CD8-positive, alpha-beta memory T cell (primary cell): ENCODE measurements around the gene TAS2R38. TPM values are rescaled to one million over a fixed set of nuclear protein-coding genes. Genes with fewer than 3 reads are reported as not detected.

Experiments
- CTCF ChIA-PET: fragments of 350-600 bp; sonication (Branson Sonifier 250); formaldehyde crosslinking; loops from one replicate; lab custom pipeline; 2021; ENCODE audit warnings: antibody characterized with exemption; lab: Charles Lee
- POLR2A ChIA-PET: fragments of 350-600 bp; sonication (Branson Sonifier 250); formaldehyde crosslinking; loops from one replicate; lab custom pipeline; 2021; ENCODE audit warnings: antibody characterized with exemption; lab: Charles Lee
- DNase-seq, 5 donors: peaks; one replicate each; pipeline versions ENCODE4 v3.0.0 to v3.0.0-alpha.2; 2020 to 2022; ENCODE audit warnings: mixed read lengths in 1 of 5
- H3K27ac ChIP-seq: one replicate; pipeline ENCODE4 v1.7.0; 2013; ENCODE audit warnings: low read depth, mild to moderate bottlenecking, low read length, moderate library complexity
- H3K27me3 ChIP-seq: 2 replicates; pipeline ENCODE4 v1.7.0; 2013; ENCODE audit warnings: low read length, mild to moderate bottlenecking; ENCODE audit not compliant: insufficient read depth, poor library complexity, severe bottlenecking
- H3K36me3 ChIP-seq: 2 replicates; pipeline ENCODE4 v1.7.0; 2013; ENCODE audit warnings: mild to moderate bottlenecking, low read length, moderate library complexity; ENCODE audit not compliant: insufficient read depth
- H3K4me1 ChIP-seq: 2 replicates; pipeline ENCODE4 v1.7.0; 2013; ENCODE audit warnings: mild to moderate bottlenecking, low read length, moderate library complexity; ENCODE audit not compliant: insufficient read depth
- H3K4me3 ChIP-seq: 2 replicates; pipeline ENCODE4 v1.7.0; 2013; ENCODE audit warnings: mild to moderate bottlenecking, low read length
- H3K9me3 ChIP-seq: 2 replicates; pipeline ENCODE4 v1.7.0; 2013; ENCODE audit warnings: mild to moderate bottlenecking, low read length
- H3K27ac Mint-ChIP-seq, 8 donors: one replicate each; pipeline ENCODE4 v1.8.0; 2020 to 2021; ENCODE audit warnings: mixed read lengths in 8 of 8, mild to moderate bottlenecking in 6 of 8, inconsistent platforms in 3 of 8, moderate library complexity in 3 of 8
- H3K27me3 Mint-ChIP-seq, 2 donors: one replicate each; pipeline ENCODE4 v1.8.0; 2020 to 2021; ENCODE audit warnings: mixed read lengths in 2 of 2, mild to moderate bottlenecking in 1 of 2, moderate library complexity in 1 of 2
- H3K36me3 Mint-ChIP-seq, 3 donors: one replicate each; pipeline ENCODE4 v1.8.0; 2020 to 2021; ENCODE audit warnings: mixed read lengths in 3 of 3, inconsistent platforms in 1 of 3, mild to moderate bottlenecking in 1 of 3
- H3K4me1 Mint-ChIP-seq, 3 donors: one replicate each; pipeline ENCODE4 v1.8.0; 2020 to 2021; ENCODE audit warnings: mixed read lengths in 3 of 3, inconsistent platforms in 1 of 3, mild to moderate bottlenecking in 1 of 3
- H3K4me3 Mint-ChIP-seq, 7 donors: one replicate each; pipeline ENCODE4 v1.8.0; 2020 to 2021; ENCODE audit warnings: mixed read lengths in 7 of 7, mild to moderate bottlenecking in 6 of 7, moderate library complexity in 4 of 7, inconsistent platforms in 2 of 7
- H3K9me3 Mint-ChIP-seq, 5 donors: one replicate each; pipeline ENCODE4 v1.8.0; 2020 to 2022; ENCODE audit warnings: mixed read lengths in 5 of 5, mild to moderate bottlenecking in 3 of 5, moderate library complexity in 2 of 5, inconsistent platforms in 1 of 5
- polyA plus RNA-seq: library from polyadenylated mRNA; unstranded; fragments of 300-500 nt; fragmentation: Illumina TruSeq; gene quantifications from one replicate; pipeline ENCODE4 v1.2.3, GENCODE V29; 2021
- total RNA-seq, 2 experiments: library from RNA; stranded (reverse); gene quantifications; one replicate each; pipeline ENCODE4 v1.2.3, GENCODE V29; 2021

TAS2R38 gene
- total and polyA plus RNA-seq, 3 experiments from 2014 or later: not detected

DNA sequence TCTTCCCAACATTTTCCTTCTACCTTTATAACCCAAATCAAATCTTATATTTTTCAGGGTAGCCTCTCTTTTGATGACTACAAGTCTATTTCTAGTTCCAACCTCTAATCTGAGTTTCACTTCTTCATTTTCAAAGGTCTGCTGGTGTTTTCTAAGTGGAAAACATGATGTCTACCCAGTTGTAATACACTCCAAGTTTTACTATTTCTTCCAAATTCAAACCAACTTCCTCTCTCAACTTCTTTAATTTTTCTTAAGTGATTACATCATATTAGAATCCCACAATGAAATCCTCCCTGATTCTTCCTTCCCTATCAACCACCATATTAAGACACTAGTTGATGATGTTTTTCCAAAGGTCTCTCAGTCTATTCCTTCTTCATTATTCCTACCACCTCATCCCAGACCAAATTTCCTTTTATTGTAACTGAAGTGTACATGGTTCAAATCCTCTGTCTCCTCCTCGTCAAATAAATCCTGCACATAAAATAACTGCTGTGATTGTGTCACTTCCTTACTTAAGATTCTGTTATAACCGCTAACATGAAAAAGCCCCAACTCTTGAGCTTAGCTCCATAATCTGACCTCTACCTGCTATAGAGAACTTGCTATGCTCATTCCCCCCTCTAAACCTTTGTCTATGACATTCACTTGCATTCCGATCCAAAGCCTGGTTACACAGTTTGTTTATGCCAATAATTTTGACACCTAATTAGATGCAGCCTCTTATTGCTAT, 12.7 kb downstream of the TAS2R38 start:
- Histone ChIP-seq H3K4me3 (no peak overlapping the region), H3K27me3 (no peaks in the 10 kb centered on the region), H3K27ac (no peak overlapping the region), H3K4me1 (no peaks in the 10 kb centered on the region), H3K36me3 (no peaks in the 10 kb centered on the region), H3K9me3 (no peaks in the 10 kb centered on the region)
- Mint-ChIP-seq H3K27me3 (peaks cover under 1 to 7% of the 10 kb centered on the region in 2 donors), H3K36me3 (no peaks in the 10 kb centered on the region), H3K9me3 (peaks cover 0 to 5% (median 0%) of the 10 kb centered on the region in 5 donors), H3K27ac (no peak overlapping the region), H3K4me3 (no peak overlapping the region), H3K4me1 (no peaks in the 10 kb centered on the region)
- no peak for DNase-seq
- ChIA-PET POLR2A (no interaction called here), CTCF (no interaction called here)

GRCh38 chr7:141956084-141956483, 17.5 kb downstream of the TAS2R38 start:
- no peaks in the 10 kb centered on the region for H3K4me1 Mint-ChIP-seq
- ChIA-PET CTCF (no interaction called here), POLR2A (no interaction called here)
- no peak for DNase-seq
- Histone ChIP-seq H3K9me3 (no peaks in the 10 kb centered on the region), H3K36me3 (no peaks in the 10 kb centered on the region), H3K4me1 (no peaks in the 10 kb centered on the region), H3K27ac (no peak overlapping the region), H3K4me3 (no peak overlapping the region), H3K27me3 (no peaks in the 10 kb centered on the region)
- H3K27ac Mint-ChIP-seq: no peak overlapping the region
- H3K27me3 Mint-ChIP-seq: peaks cover 4 to 8% of the 10 kb centered on the region in 2 donors
- no peaks in the 10 kb centered on the region for H3K36me3 Mint-ChIP-seq
- H3K4me3 Mint-ChIP-seq: no peak overlapping the region
- peaks cover 0 to under 1% (median 0%) of the 10 kb centered on the region in 5 donors for H3K9me3 Mint-ChIP-seq

DNA sequence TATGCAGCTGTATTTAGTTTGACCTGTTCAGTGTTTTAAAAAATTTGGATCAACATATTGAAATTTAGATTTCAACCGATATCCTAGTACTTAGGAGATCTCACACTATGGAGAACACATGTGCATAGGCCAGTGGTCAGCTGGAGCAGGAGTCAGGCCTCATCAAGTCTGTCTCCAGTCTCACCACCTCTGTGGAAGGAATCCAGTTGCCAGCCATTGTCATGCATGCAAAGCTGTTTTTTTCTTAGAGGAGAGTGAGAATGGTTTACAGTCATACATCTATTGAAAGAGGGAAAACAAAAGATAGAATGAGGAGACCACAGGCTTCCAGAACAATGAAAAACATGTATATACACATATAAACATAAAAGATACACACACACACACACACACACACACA, 19.2 kb downstream of the TAS2R38 start:
- Histone ChIP-seq H3K9me3 (no peaks in the 10 kb centered on the region), H3K36me3 (no peaks in the 10 kb centered on the region), H3K27me3 (no peaks in the 10 kb centered on the region), H3K4me3 (no peak overlapping the region), H3K27ac (no peak overlapping the region), H3K4me1 (no peaks in the 10 kb centered on the region)
- ChIA-PET POLR2A (no interaction called here), CTCF (no interaction called here)
- Mint-ChIP-seq H3K27ac (no peak overlapping the region), H3K27me3 (peaks cover 8 to 10% of the 10 kb centered on the region in 2 donors), H3K9me3 (peaks cover 0 to 3% (median 0%) of the 10 kb centered on the region in 5 donors), H3K4me1 (no peaks in the 10 kb centered on the region), H3K4me3 (no peak overlapping the region), H3K36me3 (no peaks in the 10 kb centered on the region)
- DNase-seq: no peak

GRCh38 chr7:141952461-141952860, 21.1 kb downstream of the TAS2R38 start:
- Histone ChIP-seq H3K4me3 (no peak overlapping the region), H3K27me3 (no peaks in the 10 kb centered on the region), H3K36me3 (no peaks in the 10 kb centered on the region), H3K4me1 (no peaks in the 10 kb centered on the region), H3K27ac (no peak overlapping the region), H3K9me3 (no peaks in the 10 kb centered on the region)
- peaks cover 8 to 10% of the 10 kb centered on the region in 2 donors for H3K27me3 Mint-ChIP-seq
- no peak for DNase-seq
- peaks cover 0 to 3% (median 0%) of the 10 kb centered on the region in 5 donors for H3K9me3 Mint-ChIP-seq
- CTCF ChIA-PET: no interaction called here
- H3K27ac Mint-ChIP-seq: no peak overlapping the region
- POLR2A ChIA-PET: no interaction called here
- H3K36me3 Mint-ChIP-seq: no peaks in the 10 kb centered on the region
- no peaks in the 10 kb centered on the region for H3K4me1 Mint-ChIP-seq
- H3K4me3 Mint-ChIP-seq: no peak overlapping the region

DNA sequence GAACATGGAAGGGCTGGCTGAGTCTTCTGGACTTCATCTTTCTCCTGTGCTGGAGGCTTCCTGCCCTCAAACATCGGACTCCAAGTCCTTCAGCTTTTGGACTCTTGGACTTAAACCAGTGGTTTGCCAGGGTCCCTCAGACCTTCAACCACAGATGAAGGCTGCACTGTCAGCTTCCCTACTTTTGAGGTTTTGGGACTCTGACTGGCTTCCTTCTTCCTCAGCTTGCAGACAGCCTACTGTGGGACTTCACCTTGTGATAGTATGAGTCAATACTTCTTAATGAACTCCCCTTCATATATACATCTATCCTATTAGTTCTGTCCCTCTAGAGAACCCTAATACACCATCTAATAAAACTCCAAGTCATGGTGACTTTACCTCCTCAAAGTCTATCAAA, 22.8 kb downstream of the TAS2R38 start:
- Mint-ChIP-seq H3K9me3 (peaks cover 0 to 3% (median 0%) of the 10 kb centered on the region in 5 donors), H3K36me3 (no peaks in the 10 kb centered on the region), H3K27me3 (peaks cover 8 to 10% of the 10 kb centered on the region in 2 donors), H3K4me3 (no peak overlapping the region), H3K27ac (no peak overlapping the region), H3K4me1 (no peaks in the 10 kb centered on the region)
- Histone ChIP-seq H3K9me3 (no peaks in the 10 kb centered on the region), H3K27me3 (no peaks in the 10 kb centered on the region), H3K27ac (no peak overlapping the region), H3K4me3 (no peak overlapping the region), H3K36me3 (no peaks in the 10 kb centered on the region), H3K4me1 (no peaks in the 10 kb centered on the region)
- ChIA-PET CTCF (no interaction called here), POLR2A (no interaction called here)
- DNase-seq: no peak

DNA sequence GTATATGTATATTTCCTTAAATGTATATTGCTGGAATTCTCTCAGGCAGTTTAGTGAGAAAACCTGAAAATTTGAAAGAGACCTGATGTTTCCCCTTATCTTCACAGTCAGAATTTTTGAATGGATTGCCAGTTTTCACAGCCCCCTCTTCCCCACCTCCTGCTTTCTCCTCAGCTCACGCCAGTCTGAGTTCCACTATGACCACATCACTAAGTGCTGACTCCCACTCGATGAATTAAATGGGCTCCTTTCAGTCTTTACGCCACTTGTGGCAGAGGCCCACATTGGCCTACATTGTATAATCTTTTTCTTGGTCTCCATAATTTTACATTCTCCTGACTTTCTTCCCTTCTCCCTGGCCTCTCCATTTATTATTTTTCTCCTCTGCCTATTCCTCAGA, 23.7 kb downstream of the TAS2R38 start:
- H3K4me3 Mint-ChIP-seq: no peak overlapping the region
- no peaks in the 10 kb centered on the region for H3K4me1 Mint-ChIP-seq
- H3K27me3 Mint-ChIP-seq: peaks cover 8 to 10% of the 10 kb centered on the region in 2 donors
- Histone ChIP-seq H3K4me1 (no peaks in the 10 kb centered on the region), H3K9me3 (no peaks in the 10 kb centered on the region), H3K4me3 (no peak overlapping the region), H3K36me3 (no peaks in the 10 kb centered on the region), H3K27me3 (no peaks in the 10 kb centered on the region), H3K27ac (no peak overlapping the region)
- H3K27ac Mint-ChIP-seq: no peak overlapping the region
- no peak for DNase-seq
- H3K36me3 Mint-ChIP-seq: no peaks in the 10 kb centered on the region
- POLR2A ChIA-PET: no interaction called here
- H3K9me3 Mint-ChIP-seq: peaks cover 0 to 3% (median 0%) of the 10 kb centered on the region in 5 donors
- CTCF ChIA-PET: no interaction called here

DNA sequence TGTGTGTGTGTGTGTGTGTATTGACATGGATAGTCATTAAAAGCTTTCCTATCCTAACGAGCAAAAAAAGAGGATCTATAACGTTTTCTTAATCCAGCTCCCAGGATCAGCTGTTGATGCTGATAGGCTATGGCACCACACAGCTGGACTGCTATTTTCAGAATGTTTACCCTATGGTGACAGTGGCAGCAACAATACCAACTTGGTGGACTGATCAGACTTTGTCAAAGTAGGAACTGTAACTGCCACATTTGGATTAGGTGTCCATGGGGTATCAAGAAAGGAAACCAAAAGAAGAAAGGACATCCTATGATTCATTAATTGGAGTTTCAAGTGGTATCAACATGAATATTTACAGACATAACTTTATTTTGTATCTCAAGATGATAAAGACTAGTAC, 24.1 kb downstream of the TAS2R38 start:
- Histone ChIP-seq H3K27me3 (no peaks in the 10 kb centered on the region), H3K27ac (no peak overlapping the region), H3K9me3 (no peaks in the 10 kb centered on the region), H3K4me3 (no peak overlapping the region), H3K4me1 (no peaks in the 10 kb centered on the region), H3K36me3 (no peaks in the 10 kb centered on the region)
- Mint-ChIP-seq H3K4me1 (no peaks in the 10 kb centered on the region), H3K27me3 (peaks cover 4 to 10% of the 10 kb centered on the region in 2 donors), H3K4me3 (no peak overlapping the region), H3K36me3 (no peaks in the 10 kb centered on the region), H3K9me3 (peaks cover 0 to 3% (median 0%) of the 10 kb centered on the region in 5 donors), H3K27ac (no peak overlapping the region)
- ChIA-PET POLR2A (no interaction called here), CTCF (no interaction called here)
- DNase-seq: no peak

DNA sequence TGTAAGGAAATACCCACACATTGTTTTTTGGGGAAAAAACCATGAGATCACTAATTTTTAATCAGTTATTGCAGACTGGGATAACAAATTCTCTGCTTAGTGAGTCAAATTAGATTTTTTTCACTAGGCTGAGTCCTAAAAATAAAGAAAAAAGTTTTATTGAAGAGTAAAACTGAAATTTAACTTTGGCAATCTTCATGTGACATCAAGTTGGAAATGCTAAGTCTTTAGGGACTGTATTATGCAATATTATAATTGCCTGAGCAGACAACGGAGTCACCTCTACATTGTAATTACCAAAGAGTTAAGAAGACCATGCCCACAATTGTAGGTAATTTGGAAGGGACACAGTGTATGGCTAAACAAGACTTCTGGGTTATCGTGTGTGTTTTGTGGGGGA, 24.6 kb downstream of the TAS2R38 start:
- H3K27ac Mint-ChIP-seq: no peak overlapping the region
- peaks cover 0 to 3% (median 0%) of the 10 kb centered on the region in 5 donors for H3K9me3 Mint-ChIP-seq
- no peaks in the 10 kb centered on the region for H3K27me3 ChIP-seq
- POLR2A ChIA-PET: no interaction called here
- H3K36me3 ChIP-seq: no peaks in the 10 kb centered on the region
- CTCF ChIA-PET: no interaction called here
- no peaks in the 10 kb centered on the region for H3K36me3 Mint-ChIP-seq
- no peak overlapping the region for H3K27ac ChIP-seq
- no peak overlapping the region for H3K4me3 Mint-ChIP-seq
- H3K4me1 ChIP-seq: no peaks in the 10 kb centered on the region
- DNase-seq: no peak
- no peaks in the 10 kb centered on the region for H3K9me3 ChIP-seq
- H3K4me3 ChIP-seq: no peak overlapping the region
- H3K4me1 Mint-ChIP-seq: no peaks in the 10 kb centered on the region
- peaks cover 0 to 6% of the 10 kb centered on the region in 2 donors for H3K27me3 Mint-ChIP-seq
